Dermis blood vessel endothelial cell (primary cell): ENCODE results near the gene HCN2. TPM values are rescaled to one million over a fixed set of nuclear protein-coding genes. Genes with fewer than 3 reads are reported as not detected.

Experiments
- DNase-seq: peaks from one replicate; pipeline ENCODE4 v3.0.0; 2010
- total RNA-seq: library from RNA; depleted of rRNA; stranded (reverse); fragments of >200 nt; gene quantifications from 2 replicates; pipeline ENCODE4 v1.2.3, GENCODE V29; 2014

HCN2 gene
- total RNA-seq, 1 donor from 2014 or later, result 0.34 TPM

DNA sequence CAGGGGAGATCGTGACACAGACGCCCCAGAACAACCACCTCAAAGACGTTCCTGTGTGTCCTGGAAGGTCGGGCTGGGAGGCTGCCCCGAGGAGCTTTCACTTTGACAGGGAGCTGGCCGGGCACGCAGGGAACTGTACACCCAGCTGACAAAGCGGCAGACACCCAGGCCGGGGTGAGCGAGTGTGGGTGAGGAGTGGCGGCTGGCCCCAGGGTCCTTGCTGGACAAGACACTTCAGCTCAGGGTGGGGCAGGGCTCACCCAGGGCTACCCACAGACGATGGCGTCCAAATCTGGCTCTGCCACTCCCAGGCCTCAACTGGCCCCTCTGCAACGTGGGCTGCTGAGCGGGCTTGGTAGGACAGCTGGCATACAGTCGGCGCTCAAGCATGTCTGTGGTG lies 52.0 kb downstream of the HCN2 start:
- DNase-seq, result no peak

GRCh38 chr19:642767-643727 lies 53.4 kb downstream of the HCN2 start:
- DNase-seq, result no peak

- DNase-seq, result no peak
These were observed 54.1 kb downstream of the HCN2 start for GRCh38 chr19:643736-644135.

DNA sequence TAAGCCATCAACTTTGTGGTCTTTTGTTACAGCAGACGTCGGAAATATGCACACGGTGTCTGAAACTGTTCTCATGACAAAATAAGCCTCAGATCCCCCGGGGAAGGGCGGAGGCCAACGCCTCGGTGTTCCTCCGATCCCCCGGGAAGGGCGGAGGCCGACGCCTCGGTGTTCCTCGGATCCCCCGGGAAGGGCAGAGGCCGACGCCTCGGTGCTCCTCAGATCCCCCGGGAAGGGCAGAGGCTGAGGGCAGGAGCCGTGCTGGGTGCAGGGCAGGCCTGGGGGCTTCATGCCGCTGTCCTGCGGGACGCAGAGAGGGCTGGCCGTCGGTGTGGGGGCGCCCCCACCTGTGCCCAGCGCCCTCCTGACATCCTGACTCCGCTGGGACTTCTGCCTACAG lies 54.7 kb downstream of the HCN2 start:
- DNase-seq, result no peak

DNA sequence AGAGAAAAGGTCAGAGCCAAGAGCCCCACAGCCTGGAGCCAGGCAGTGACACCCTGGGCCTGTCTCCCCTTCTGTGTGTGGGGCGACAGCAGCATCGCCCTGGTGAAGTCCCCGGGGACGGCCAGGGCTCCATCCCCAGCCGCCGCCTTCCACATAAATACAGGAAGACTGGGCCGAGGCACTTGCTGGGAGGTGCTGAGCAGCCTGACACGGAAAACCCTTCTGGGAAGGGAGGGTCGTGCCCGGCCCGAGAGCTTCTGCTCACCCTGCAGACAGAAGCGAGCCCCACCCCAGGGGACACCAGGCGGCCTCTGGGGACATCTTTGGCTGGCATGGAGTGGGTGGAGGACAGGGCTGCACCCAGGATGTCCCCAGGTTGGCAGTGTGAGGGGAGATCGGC lies 55.1 kb downstream of the HCN2 start:
- DNase-seq, result no peak

- DNase-seq, result no peak
These were observed 56.5 kb downstream of the HCN2 start for GRCh38 chr19:645912-646778.

GRCh38 chr19:646779-647565 lies 57.3 kb downstream of the HCN2 start:
- no peak for DNase-seq

- DNase-seq, result no peak
These were observed 58.0 kb downstream of the HCN2 start for GRCh38 chr19:647566-648284.

DNA sequence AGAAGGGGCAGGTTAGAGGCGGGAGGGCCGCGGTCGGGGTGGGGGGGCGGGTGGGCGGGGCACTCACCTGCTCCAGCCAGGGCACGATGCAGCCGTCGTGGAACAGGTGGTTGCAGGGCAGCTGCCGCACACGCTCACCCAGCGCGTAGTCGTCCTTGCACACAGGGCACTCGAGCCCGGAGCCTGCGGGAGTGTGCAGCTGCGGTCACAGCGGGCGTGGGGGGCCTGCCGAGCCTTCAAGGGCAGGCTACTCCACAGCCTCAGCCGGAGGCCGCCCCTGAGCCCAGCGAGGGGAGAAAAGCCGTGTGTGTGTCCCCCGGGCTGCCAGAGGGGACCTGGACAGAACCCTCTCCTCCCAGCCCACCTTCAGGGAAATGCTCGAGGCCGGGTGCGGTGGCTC lies 58.6 kb downstream of the HCN2 start:
- DNase-seq, result no peak

GRCh38 chr19:648904-649801 lies 59.5 kb downstream of the HCN2 start:
- no peak for DNase-seq

GRCh38 chr19:650121-650520 lies 60.4 kb downstream of the HCN2 start:
- no peak for DNase-seq

DNA sequence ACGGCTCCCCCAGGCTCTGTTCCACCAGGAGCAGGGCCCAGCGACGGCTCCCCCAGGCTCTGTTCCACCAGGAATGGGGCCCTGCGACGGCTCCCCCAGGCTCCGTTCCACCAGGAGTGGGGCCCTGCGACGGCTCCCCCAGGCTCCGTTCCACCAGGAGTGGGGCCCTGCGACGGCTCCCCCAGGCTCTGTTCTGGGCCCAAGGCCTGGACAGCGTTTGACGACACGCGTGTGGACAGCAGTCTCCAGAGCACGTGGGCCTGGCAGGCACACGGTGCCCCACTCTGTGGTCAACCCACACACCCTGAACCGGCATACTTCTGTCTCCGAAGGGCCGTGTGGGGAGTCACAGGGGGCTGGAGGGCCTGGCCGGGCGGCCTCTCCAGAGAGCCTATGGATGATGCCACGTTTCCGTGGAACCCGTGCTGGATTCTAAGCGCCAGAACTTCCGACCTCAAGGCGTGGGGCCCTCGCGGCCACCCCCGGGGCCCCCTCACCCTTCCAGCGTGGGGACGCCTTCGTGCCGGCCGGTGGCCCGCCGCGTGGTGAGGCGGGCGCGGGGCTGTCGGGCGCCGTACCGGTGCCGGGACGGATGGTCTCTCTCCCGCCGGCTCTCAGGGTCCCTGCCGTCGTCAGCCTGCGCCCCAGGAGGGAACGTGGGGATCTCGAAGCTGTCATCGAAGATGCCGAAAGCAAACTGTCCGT lies 61.6 kb downstream of the HCN2 start:
- no peak for DNase-seq

- no peak for DNase-seq
These were observed 62.3 kb downstream of the HCN2 start for GRCh38 chr19:651991-652390.

DNA sequence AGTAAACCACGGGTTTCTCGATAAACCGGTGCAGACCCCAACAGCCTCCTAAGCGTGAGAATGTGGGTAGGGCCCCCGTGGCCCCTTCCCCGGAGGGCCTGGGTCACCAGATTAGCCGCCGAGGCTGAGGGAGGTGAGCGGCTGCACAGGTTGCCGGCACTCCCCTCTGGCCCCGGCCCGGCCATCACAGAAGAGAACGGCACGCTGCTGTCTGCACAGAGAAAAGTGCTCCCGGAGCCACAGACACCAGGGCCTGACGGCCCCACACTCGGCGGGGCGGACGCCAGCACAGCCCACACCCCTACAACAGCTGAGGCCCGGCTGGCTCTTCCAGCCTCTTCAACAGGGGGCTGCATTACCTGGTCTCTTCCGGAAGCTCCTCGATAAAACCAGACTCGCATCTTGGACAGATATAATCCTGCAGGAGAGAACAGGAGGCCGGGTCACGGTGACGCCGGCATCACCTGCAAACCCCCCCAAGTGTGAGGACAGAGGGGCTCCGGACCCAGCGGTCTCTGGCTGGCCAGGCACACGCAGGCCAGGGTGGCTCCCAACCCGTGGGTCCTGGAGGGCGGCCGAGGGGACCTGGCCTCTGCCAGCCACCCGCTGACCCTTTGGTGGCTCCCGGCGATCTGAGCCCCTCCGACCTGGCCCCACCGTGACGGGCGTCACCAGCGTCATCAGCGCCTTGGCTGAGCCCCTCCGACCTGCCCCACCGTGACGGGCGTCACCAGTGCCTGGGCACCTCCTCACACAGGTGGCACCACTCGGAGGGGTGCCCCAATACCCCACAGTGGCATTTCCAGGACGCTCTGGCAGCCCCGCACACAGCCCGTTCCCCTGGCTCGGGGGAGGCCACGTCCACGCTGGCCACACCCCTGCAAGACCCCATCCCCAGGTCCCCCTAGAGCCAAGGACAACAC lies 63.0 kb downstream of the HCN2 start:
- no peak for DNase-seq

DNA sequence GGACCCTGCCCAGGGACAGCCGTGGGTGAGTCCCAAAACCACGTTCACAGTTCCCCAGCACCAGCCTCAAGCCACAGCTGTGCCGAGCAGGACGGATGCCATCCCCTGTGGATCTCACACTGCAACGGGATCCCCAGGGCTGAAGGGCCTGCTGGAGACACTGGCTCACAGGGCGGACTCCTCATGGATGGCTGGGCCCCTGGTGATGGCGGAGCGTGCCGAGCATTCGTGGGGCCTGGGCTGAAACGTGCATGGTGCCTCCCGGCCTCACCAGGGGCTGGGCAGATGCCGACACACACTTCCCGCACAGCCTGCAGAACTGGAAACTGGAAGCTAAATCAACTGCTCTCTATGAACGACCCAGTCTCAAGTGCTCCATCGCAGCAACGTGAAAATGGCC lies 63.7 kb downstream of the HCN2 start:
- no peak for DNase-seq

DNA sequence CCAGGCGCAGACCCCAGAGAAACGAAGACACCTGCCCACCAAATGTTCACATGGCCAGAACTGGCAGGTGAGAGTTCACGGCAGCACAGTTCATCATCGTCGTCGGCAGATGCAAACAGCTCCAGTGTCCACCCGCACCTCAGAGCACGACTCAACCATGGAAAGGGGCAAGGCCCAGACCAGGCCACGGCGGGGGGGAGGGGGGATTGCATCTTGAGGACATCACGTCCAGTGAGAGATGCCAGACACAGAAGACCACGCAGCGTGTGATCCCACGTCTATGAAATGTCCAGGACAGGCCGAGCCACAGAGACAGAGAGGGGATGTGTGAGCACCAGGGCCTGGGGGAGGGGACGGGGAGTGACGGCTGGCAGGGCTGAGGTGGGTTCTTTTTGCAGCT lies 66.0 kb downstream of the HCN2 start:
- DNase-seq, result no peak

GRCh38 chr19:656751-657559 lies 67.3 kb downstream of the HCN2 start:
- DNase-seq, result no peak

- no peak for DNase-seq
These were observed 67.9 kb downstream of the HCN2 start for GRCh38 chr19:657611-658010.
